ENCODE data around the gene BTD.
"Not testable (repeated sequence)": the region's sequence is repeated elsewhere in the genome, so short reads cannot be mapped to it uniquely, and the experiment has no call there.

BTD gene

DNA sequence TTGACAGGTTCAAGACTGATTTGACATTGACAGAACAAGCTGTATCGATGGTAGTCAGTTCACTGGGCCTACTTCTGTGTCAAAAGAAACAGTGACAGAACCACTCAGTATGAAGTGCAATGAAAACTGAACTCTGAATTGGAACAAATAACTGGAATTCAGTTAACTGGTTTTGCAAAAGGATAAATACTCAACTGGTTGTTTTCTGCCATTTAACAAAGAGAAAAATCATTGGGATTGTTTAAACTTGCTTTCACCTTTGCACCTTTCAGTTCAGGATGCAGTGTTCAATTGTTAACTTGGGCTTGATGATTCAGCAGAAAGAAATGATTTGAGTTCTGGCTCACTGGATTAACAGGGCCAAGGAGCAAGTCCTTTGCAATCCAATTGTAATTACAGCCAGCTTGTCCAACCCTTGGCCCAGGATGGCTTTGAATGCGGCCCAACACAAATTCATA, 4.9 kb downstream of the BTD start:
- no peak for DNase-seq

DNA sequence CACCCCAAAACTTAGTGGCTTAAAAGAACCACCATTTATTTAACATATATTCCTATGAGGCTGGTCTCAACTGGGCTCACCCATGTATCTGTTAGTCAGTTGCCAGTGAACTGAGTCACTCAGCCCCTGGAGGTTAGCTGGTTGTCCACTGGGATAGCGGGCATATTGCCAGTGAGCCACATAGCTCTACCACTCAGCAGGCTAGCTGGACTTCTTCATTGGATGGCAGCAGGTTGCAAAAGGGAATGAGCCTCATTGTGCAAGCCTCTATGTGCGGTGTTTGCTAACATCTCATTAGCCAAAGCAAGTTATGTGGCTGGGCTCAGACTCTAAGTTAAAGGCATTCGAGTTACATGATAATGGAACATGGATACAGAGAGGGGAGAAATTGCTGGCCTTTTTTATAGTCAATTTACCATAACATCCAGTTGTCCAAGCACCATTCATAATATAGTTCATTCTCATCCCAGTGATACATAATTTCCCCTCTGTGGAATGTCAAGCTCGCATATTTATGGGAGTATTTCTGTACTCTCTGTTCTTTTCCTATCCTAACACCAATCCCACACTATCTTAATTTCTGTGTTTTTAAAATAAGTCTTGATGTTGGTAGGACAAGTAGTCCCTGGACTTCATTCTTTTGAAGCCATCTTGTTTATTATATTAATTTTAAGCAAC, 8.7 kb downstream of the BTD start:
- no peak for DNase-seq

GRCh38 chr3:15611018-15611417, 9.5 kb downstream of the BTD start:
- no peak for DNase-seq

DNA sequence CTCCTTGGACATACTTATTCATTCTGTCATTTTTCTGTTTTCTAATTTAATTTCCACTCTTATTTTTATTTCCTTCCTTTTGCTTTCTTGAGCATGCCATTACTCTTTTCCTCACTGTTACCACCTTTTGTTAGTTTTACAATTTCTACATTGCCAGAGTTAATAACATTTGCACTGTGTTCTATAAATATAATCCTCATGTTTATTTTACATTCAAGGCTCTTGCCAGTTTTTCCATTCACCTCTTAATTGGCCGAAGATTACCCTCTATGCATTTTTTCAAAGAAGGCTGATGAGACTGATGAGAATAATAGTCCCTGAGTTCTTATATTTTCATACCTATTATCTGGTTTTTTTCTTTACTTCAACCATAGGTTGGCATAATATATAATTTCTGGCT, 10.5 kb downstream of the BTD start:
- DNase-seq = no peak

DNA sequence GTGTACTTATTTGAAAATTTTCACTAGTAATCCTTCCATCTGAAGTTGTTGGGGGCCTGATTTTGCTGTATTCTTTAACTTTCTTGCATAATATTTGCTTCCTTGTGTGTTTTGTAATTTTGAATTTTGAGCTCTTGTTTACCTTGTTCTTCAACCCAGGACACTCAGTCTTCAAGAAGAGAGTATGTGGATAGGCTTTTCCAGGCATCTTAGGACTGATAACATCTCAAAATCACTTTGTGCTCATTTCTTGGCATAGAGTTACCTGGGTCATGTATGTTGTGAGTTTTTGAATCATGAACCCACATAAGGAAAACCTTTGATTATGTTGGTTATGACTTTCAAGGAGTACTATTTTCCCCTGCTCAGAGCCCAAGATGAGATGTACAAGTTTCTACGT, 13.4 kb downstream of the BTD start:
- DNase-seq = no peak

- no peak for DNase-seq
Measured at GRCh38 chr3:15616053-15616452, 14.5 kb downstream of the BTD start.

DNA sequence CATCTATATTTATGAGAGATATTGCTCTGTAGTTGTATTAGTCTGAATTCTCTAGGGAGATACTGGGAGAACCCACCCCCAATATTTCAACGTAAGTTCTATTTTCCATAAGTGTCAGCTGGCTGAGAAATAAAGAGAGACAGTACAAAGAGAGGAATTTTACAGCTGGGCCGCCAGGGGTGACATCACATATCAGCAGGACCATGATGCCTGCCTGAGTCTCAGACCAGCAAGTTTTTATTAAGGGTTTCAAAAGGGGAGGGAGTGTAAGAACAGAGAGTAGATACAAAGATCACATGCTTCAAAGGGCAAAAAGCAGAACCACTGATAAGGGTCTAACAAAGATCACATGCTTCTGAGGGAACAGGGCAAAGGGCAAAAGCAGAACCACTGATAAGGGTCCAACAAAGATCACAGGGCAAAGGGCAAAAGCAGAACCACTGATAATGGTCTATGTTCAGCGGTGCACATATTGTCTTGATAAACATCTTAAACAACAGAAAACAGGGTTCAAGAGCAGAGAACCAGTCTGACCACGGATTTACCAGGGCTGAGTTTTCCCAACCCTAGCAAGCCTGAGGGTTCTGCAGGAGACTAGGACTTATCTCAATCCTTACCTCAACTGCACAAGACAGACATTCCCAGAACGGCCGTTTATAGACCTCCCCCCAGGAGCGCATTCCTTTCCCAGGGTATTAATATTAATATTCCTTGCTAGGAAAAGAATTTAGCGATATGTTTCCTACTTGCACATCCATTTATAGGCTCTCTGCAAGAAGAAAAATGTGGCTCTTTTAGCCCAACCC, 18.3 kb downstream of the BTD start:
- DNase-seq = not testable (repeated sequence)

- DNase-seq = no peak
Measured at GRCh38 chr3:15623535-15624440, 22.2 kb downstream of the BTD start.

- DNase-seq = no peak
Measured at GRCh38 chr3:15628967-15629366, 27.4 kb downstream of the BTD start.

- peak; percentile 35 for DNase-seq
Measured at GRCh38 chr3:15629860-15630597, 28.5 kb downstream of the BTD start.

DNA sequence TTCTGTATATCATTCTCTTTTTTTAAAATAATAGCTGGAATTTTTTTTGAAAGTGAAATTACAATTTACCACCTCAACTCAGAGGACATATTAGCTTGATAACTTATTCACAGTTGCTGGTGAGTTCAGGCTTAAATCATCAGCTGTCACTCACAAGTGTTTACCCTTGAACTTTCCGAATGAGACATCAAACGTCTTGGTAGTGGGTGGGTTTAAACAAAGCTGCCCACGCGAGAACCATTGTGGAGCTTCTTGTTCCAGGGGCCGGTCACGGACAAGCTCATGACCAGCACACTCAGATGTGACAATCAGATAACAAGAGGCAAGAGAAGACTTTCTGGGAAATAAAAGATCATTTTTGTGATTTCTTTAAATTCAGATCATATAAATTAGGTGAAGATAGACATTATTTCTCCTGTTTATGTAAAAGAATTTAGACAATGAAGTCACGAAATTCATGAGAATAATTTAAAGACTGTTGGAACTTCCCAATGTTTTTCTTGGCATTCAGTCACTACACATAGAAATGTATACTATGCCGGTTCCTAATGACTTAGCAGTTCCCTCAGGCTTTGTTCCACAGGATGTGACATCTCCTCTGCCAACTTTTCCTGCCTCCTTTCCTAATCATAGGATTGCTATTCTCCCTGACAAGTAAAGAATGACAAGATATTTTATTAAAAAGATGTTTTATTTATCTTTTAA, 29.3 kb downstream of the BTD start:
- DNase-seq = no peak

DNA sequence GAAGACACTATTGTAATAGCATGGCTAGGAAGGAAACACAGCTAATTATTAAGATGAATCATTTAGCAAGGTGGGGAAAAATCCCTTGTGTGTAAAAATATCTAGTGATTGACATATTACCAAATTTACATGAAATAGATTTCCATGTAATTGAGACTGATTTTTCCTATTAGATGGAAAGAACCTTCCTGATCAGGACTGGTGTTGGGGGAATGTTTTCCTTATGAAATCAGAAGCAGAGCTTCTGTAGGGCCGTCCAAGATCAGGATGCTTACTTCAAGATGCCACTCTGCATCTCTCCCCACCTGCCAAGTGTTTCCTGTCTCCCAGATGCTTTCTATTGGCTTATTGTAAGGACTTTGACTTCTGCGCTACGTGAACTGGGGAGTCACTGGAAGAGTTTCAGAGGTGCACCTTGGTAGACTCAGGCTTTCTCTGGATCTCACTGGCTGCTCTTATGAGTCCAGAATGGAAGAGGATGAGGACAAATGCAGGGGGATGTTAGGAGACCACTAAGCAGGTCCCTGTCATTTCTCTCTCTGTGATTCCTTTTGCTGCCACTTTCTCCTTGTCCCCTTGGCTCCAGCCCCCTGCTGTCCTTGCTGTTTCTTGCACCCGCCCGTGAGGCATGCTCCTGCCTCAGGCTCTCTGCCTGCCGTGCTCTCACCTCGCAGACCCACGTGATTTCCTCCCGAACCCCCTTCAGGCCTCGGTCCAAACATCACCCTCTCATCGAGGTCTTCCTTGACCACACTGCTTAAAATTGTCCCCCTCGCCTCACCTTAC, 30.1 kb downstream of the BTD start:
- DNase-seq = no peak

- no peak for DNase-seq
Measured at GRCh38 chr3:15632212-15632580, 30.7 kb downstream of the BTD start.

DNA sequence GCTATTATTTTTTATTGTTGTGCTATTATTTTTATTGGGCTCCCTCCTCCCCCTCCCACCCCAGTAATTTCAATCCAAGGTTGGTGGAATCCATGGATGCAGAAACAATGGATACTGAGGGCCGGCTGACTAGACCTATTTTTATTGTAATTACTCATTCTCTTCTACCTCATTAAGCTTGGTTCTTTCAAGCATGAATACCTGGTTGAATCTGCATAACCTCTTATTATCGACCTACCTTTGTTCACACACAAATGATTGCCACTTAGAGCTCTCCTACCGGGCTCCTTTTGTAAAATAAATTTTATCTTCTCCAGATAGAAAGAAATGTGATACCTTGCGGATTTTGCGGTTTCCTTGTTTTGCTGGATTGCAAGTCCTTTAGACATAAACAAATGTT, 31.6 kb downstream of the BTD start:
- no peak for DNase-seq

DNA sequence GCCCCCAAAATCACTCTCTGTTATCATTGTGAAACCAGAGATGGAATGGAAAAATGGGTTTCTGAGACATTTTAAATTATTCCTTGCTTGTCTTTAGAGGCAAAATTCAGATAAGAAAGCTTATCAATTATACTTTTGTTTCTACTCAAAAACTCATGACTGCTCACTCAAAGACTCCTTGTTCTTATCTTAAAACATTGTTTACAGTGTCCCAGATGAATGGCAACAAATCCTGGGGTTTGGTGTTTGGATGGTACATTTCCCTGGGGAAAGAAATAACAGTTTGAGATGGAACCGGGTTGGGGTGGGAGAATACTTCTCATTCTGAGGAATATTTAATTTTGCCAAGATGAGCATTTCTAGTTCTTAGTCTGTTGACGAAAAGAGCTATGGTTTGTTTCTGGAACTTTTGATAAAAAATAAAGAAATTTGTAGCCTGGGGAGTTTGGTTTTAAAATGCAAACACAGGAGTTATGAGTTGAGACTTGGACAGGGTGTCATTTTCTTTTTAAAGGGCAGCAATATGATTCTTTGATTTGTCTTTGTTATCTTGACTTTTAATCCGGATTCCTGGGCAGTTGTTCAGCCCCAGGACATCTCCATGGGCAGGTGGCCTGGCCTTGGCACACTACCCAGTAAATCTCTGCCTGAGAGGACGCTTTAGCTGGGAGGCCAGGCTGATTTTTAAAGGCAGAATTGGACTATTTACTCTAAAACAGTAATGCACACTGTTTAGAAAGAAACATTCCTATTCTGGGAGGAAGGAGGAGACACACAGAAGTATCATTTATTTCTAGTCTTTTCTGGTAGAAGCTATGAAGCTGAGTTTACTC, 32.4 kb downstream of the BTD start:
- no peak for DNase-seq

DNA sequence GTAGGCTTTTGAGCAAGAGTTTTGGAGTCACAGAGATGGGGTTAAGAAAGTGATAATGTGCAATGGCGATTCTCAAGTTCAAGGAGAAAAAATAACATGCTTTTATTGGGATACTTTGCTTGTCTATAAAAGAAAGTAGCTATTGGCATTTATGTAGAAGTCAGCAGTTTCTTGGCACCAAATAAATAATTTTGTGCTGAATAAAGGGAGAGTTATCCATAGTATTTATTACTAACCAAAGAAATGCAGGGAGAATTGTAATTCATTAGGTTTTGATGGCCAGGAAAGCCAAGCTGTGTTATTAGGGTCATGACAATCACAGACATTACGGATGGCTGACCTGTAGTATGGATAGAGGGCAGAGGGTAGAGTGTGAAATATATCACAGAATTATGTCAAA, 33.1 kb downstream of the BTD start:
- DNase-seq = no peak

DNA sequence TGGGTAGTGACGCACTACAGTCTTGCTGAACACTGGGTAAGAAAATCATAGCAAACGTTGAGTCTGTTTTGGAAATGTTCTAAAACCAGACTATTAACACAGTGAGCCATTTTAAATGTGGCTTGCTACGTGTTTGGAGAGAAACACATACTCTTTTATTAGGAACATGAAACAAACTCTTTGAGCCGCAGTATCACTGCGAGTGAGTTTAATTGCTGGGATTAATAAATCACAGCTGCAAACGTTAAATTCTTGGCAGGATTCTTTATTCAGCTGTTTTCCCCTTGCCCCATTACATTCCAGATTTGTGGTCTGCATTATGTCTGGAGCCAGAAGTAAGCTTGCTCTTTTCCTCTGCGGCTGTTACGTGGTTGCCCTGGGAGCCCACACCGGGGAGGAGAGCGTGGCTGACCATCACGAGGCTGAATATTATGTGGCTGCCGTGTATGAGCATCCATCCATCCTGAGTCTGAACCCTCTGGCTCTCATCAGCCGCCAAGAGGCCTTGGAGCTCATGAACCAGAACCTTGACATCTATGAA, 33.6 kb downstream of the BTD start:
- DNase-seq = no peak

- DNase-seq = no peak
Measured at GRCh38 chr3:15636028-15636709, 34.6 kb downstream of the BTD start.

Data from NCI-H2227 treated with DMSO at 0.1 percent for 48 hours (cell line).